ENCODE results near the gene SPI1. TPM values are rescaled to one million over a fixed set of nuclear protein-coding genes. Genes with fewer than 3 reads are reported as not detected.

The SPI1 gene
- total RNA-seq, 3 donors from 2014 or later (not counting 1 experiment from before 2014, with no cell fraction given), result 15.0 to 65.4 (median 55.4) TPM

DNA sequence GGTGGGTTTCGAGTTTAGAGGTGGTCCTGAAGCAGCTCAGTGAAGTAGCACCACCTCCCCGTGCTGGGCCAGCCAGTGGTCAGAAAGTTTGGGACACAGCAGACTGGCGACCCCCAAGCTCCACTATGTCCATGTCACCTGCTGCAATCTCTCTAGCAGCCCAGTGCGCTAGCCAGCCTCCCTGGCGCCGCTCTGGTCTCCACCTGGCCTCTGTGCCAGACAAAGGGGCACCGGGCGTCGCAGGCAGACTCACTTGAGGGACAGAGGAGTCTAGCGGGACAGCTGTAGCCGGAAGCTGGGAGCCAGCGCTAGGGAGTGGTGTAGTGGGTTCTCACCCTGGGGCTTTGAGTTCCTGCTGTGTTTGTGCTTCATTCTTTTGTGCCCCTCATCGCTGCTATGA is 51.3 kb downstream of the SPI1 start:
- no peak for DNase-seq
- ATAC-seq, result no peak
- Histone ChIP-seq H3K27ac (ENCODE audit: low read length) (no peak overlapping the region), H3K4me1 (ENCODE audit: control insufficient read depth, insufficient read depth, low read length) (peaks cover 4% of the 10 kb centered on the region), H3K36me3 (ENCODE audit: control insufficient read depth, insufficient read depth, low read length) (peaks cover 59% of the 10 kb centered on the region), H3K27me3 (ENCODE audit: control insufficient read depth, insufficient read depth, low read length) (no peaks in the 10 kb centered on the region), H3K4me3 (ENCODE audit: low read length) (no peak overlapping the region), H3K9me3 (ENCODE audit: control insufficient read depth, insufficient read depth, low read length) (no peaks in the 10 kb centered on the region)
- H3K9me3 Mint-ChIP-seq, result no peaks in the 10 kb centered on the region
- TF ChIP-seq, protein P1, sequence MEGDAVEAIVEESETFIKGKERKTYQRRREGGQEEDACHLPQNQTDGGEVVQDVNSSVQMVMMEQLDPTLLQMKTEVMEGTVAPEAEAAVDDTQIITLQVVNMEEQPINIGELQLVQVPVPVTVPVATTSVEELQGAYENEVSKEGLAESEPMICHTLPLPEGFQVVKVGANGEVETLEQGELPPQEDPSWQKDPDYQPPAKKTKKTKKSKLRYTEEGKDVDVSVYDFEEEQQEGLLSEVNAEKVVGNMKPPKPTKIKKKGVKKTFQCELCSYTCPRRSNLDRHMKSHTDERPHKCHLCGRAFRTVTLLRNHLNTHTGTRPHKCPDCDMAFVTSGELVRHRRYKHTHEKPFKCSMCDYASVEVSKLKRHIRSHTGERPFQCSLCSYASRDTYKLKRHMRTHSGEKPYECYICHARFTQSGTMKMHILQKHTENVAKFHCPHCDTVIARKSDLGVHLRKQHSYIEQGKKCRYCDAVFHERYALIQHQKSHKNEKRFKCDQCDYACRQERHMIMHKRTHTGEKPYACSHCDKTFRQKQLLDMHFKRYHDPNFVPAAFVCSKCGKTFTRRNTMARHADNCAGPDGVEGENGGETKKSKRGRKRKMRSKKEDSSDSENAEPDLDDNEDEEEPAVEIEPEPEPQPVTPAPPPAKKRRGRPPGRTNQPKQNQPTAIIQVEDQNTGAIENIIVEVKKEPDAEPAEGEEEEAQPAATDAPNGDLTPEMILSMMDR (IDR thresholded peaks at IDR 0.05), result no peak
- H3K27me3 Mint-ChIP-seq (ENCODE audit: low read depth in 2 of 2), result no peaks in the 10 kb centered on the region
- intact Hi-C loops (cut with micrococcal nuclease), result no loop called here
- 94% methylated on average over 13 of the region's 13 CpGs for WGBS (ENCODE audit: insufficient coverage)
- H3K36me3 Mint-ChIP-seq, result no peaks in the 10 kb centered on the region
- H3K27ac Mint-ChIP-seq, result peak overlapping the region; percentile 39 to 78
- peaks cover 7 to 16% of the 10 kb centered on the region in 2 donors for H3K4me1 Mint-ChIP-seq
- no peak overlapping the region for H3K4me3 Mint-ChIP-seq

DNA sequence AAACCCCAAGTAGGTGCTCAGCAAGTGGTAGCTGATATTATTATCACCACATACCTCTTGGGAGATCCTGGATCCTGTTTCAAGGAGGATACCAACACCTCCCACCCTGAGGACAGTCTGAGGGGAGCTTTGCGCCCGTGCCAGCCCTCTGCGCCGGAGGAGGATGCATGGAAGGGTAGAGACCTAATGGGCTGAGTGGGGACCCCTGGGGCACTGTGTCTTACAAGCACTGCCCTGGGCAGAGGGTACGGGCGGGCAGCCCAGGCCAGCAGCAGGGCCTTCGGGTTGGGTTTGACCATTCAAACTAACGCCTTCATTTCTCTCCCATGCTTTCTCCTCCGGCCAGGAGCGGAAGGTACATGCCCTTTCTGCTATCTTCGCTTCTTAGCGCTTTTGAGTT is 52.1 kb downstream of the SPI1 start:
- Mint-ChIP-seq H3K9me3 (no peaks in the 10 kb centered on the region), H3K4me1 (peaks cover 7 to 16% of the 10 kb centered on the region in 2 donors), H3K27me3 (ENCODE audit: low read depth in 2 of 2) (no peaks in the 10 kb centered on the region), H3K4me3 (no peak overlapping the region), H3K27ac (peak overlapping the region; percentile 55 to 78), H3K36me3 (no peaks in the 10 kb centered on the region)
- intact Hi-C loops (cut with micrococcal nuclease), result no loop called here
- Histone ChIP-seq H3K27ac (ENCODE audit: low read length) (no peak overlapping the region), H3K4me1 (ENCODE audit: control insufficient read depth, insufficient read depth, low read length) (peaks cover 4% of the 10 kb centered on the region), H3K4me3 (ENCODE audit: low read length) (no peak overlapping the region), H3K27me3 (ENCODE audit: control insufficient read depth, insufficient read depth, low read length) (no peaks in the 10 kb centered on the region), H3K9me3 (ENCODE audit: control insufficient read depth, insufficient read depth, low read length) (no peaks in the 10 kb centered on the region), H3K36me3 (ENCODE audit: control insufficient read depth, insufficient read depth, low read length) (peaks cover 64% of the 10 kb centered on the region)
- DNase-seq, result no peak
- WGBS (ENCODE audit: insufficient coverage), result 96% methylated on average over 12 of the region's 12 CpGs
- TF ChIP-seq, protein P1 (IDR thresholded peaks at IDR 0.05), result no peak
- no peak for ATAC-seq

DNA sequence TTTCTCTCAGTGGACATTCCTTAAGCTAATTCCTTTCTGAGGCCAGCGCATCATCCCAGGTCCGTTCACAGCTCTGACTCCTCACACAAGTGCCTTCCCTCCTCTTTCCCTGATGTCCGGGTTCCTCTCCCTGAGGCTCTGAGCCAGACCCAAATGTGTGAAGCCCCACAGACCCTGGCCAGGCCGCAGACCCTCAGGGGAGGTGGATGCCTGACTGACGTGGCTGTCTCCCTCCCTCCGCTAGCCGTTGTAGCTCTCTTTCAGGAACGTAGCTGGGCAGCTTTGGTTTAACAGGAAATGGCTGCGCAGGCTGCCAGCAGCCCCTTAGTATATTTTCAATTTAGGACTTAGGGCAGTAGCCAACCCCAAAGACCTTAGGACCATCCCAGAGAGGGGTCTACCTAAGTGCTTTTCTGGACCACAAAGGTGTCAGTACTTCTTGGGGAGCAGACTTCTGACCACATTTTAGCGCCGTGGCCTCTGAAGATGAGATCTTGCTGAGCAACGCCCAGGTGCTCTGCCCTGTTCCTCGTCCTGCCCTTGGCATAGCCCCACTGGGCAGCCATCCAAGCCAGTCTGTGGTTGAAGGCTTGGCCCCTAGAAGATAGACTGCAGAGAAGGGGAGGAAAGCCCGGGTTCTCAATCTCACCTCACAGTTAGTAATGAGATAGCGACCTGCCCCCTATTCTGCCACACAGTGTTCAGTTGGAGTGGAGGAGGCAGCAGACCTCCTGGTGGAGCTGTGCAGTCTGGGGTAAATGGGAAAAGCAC is 52.9 kb downstream of the SPI1 start:
- H3K9me3 Mint-ChIP-seq, result no peaks in the 10 kb centered on the region
- H3K27ac Mint-ChIP-seq, result peak overlapping the region in 1 of 2 donors; percentile 55
- H3K27ac ChIP-seq (ENCODE audit: low read length), result no peak overlapping the region
- no peak overlapping the region for H3K4me3 ChIP-seq (ENCODE audit: low read length)
- peaks cover 7 to 16% of the 10 kb centered on the region in 2 donors for H3K4me1 Mint-ChIP-seq
- peaks cover 4% of the 10 kb centered on the region for H3K4me1 ChIP-seq (ENCODE audit: control insufficient read depth, insufficient read depth, low read length)
- DNase-seq (no peak), ATAC-seq (no peak)
- peaks cover 69% of the 10 kb centered on the region for H3K36me3 ChIP-seq (ENCODE audit: control insufficient read depth, insufficient read depth, low read length)
- H3K27me3 ChIP-seq (ENCODE audit: control insufficient read depth, insufficient read depth, low read length), result no peaks in the 10 kb centered on the region
- 42% methylated on average over 15 of the region's 15 CpGs for WGBS (ENCODE audit: insufficient coverage)
- no peak overlapping the region for H3K4me3 Mint-ChIP-seq
- H3K9me3 ChIP-seq (ENCODE audit: control insufficient read depth, insufficient read depth, low read length), result no peaks in the 10 kb centered on the region
- TF ChIP-seq, protein P1 (IDR thresholded peaks at IDR 0.05), result no peak
- no peaks in the 10 kb centered on the region for H3K36me3 Mint-ChIP-seq
- H3K27me3 Mint-ChIP-seq (ENCODE audit: low read depth in 2 of 2), result no peaks in the 10 kb centered on the region
- intact Hi-C loops (cut with micrococcal nuclease), result no loop called here

All from natural killer cell (primary cell).